GM12865 (cell line): ENCODE results near the gene SYNDIG1.

ENCODE experiments used
- DNase-seq: peaks from one replicate; pipeline ENCODE4 v3.0.0; 2010; ENCODE audit warnings: low read depth
- H3K4me3 ChIP-seq: 2 replicates; pipeline ENCODE4 v1.5.1; 2011; ENCODE audit warnings: mild to moderate bottlenecking, low read depth, low read length, control low read depth
- CTCF ChIP-seq: IDR thresholded peaks from 2 replicates; pipeline ENCODE4 v1.5.1; 2011; ENCODE audit warnings: low read length, control low read depth, low read depth, inconsistent platforms; ENCODE audit not compliant: insufficient read depth; ENCODE audit errors: missing control alignments

The SYNDIG1 gene

GRCh38 chr20:24448170-24448569 is 21.3 kb upstream of the SYNDIG1 start:
- DNase-seq: no peak
- TF ChIP-seq CTCF: no peak
- H3K4me3 ChIP-seq: no peak overlapping the region

- no peak overlapping the region for H3K4me3 ChIP-seq
- no peak for TF ChIP-seq CTCF
- DNase-seq: no peak
Observed at GRCh38 chr20:24449026-24449720, 20.3 kb upstream of the SYNDIG1 start.

- TF ChIP-seq CTCF: no peak
- DNase-seq: no peak
Observed at GRCh38 chr20:24450177-24450576, 19.3 kb upstream of the SYNDIG1 start.

GRCh38 chr20:24450624-24451376 is 18.6 kb upstream of the SYNDIG1 start:
- DNase-seq: no peak
- TF ChIP-seq CTCF: no peak
- H3K4me3 ChIP-seq: no peak overlapping the region

More at GRCh38 chr20:24450177-24450576, 19.3 kb upstream of the SYNDIG1 start:
- H3K4me3 ChIP-seq: no peak overlapping the region

- TF ChIP-seq CTCF: no peak
- DNase-seq: no peak
- no peak overlapping the region for H3K4me3 ChIP-seq
Observed at GRCh38 chr20:24451428-24451827, 18.0 kb upstream of the SYNDIG1 start.

- no peak overlapping the region for H3K4me3 ChIP-seq
- DNase-seq: no peak
- no peak for TF ChIP-seq CTCF
Observed at GRCh38 chr20:24452016-24452415, 17.4 kb upstream of the SYNDIG1 start.
